Body of pancreas (tissue), 4 donors: ENCODE measurements around the gene LANCL2. TPM values are rescaled to one million over a fixed set of nuclear protein-coding genes. Genes with fewer than 3 reads are reported as not detected.

ENCODE experiments used
- ATAC-seq: fragments of 150-250 bp; one replicate; pipeline ENCODE4 v1.9.1; 2016
- DNase-seq, 4 donors: peaks; one replicate each; pipeline ENCODE4 v3.0.0-alpha.2; 2019
- H3K27ac ChIP-seq, 4 donors: fragments of 200-600 bp; sonication (generic); 1 replicate in 3 of 4; 2 replicates in 1 of 4; pipeline versions ENCODE4 v1.5.1 to v1.6.1; 2016 to 2019; ENCODE audit warnings: mild to moderate bottlenecking in 1 of 4, mixed read lengths in 1 of 4, moderate library complexity in 1 of 4
- H3K27me3 ChIP-seq, 2 donors: fragments of 200-600 bp; sonication (generic); one replicate each; pipeline ENCODE4 v1.6.0; 2016; ENCODE audit warnings: mild to moderate bottlenecking in 1 of 2
- H3K36me3 ChIP-seq, 2 donors: fragments of 200-600 bp; sonication (generic); replicated peaks in 1 of 2; 2 replicates each; pipeline ENCODE4 v1.5.1; 2016; ENCODE audit warnings: low read depth in 2 of 2; ENCODE audit not compliant: insufficient read depth in 1 of 2
- H3K4me1 ChIP-seq: fragments of 200-600 bp; sonication (generic); one replicate; pipeline ENCODE4 v1.6.0; 2016
- H3K4me3 ChIP-seq, 2 donors: fragments of 200-600 bp; sonication (generic); 1 replicate in 1 of 2; 2 replicates in 1 of 2; pipeline ENCODE4 v1.5.1; 2016 to 2019
- H3K9me3 ChIP-seq, 3 donors: fragments of 200-600 bp; sonication (generic); 1 replicate in 2 of 3; 2 replicates in 1 of 3; pipeline ENCODE4 v1.5.1; 2016
- POLR2A ChIP-seq, 3 donors: fragments of 450-650 bp; IDR thresholded peaks; one replicate each; pipeline ENCODE4 v1.6.1; 2016; ENCODE audit warnings: antibody characterized with exemption in 3 of 3, mild to moderate bottlenecking in 2 of 3
- WGBS, 2 donors: methylation state at CpG; one replicate each; pipeline ENCODE4 v1.1.5; 2017; 5-methylcytosine and 5-hydroxymethylcytosine counted together
- intact Hi-C: fragments of 100-400 bp; cut with DNase I; formaldehyde crosslinking; loops from one replicate; pipeline ENCODE4 v1.15.1; 2023
- total RNA-seq, 2 donors: library from RNA; depleted of rRNA; stranded (reverse); fragments of >200 nt; gene quantifications; one replicate each; pipeline ENCODE4 v1.1.0, GENCODE V29; 2016
- TF ChIP-seq, protein P1 (sequence below), 7 experiments: fragments of 450-650 bp in 4 of 7; fragments of 200-600 bp in 3 of 7; sonication (generic) in 3 of 7; IDR thresholded peaks; one replicate each; pipeline ENCODE4 v1.5.1; 2016 to 2019; ENCODE audit warnings: antibody characterized with exemption in 7 of 7

LANCL2 gene
- total RNA-seq, 2 donors from 2014 or later, result 4.4 to 10.9 TPM

DNA sequence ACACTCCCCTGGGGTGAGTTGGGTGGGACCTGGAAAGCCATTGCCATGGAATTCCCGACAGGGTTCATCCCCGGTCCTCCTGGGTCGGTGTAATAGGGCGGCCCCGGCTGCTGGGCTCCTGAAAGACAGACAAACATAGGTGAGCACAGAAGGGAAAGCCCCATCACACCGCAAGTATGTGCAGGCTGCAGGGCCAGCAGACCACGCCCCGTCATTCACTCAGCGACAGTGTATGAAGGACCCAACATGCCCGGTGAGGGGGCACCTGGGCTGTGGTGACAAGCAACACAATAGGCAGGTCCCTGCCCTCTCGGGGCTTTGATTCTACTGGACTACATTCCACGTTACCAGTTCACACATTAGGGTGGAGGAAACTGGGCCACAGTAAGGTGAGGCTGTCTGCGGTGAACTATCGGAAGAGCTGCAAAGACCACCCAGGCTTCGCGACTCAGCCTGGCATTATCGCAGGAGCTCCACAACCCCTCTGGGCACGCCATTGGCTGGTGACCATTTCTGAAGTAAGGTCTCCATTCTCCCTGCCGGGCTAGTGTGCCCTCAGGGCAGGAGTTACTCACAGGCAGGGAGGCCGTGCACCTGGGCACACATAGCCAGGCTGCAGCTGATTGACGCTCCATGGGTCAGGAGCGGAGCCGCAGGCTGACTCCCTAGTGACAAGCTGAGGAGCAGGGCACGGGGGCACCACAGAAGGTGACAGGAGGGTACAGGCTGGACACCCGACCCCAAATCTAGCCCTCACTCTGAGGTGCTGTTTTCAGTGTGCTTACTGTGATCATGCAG is 108.0 kb downstream of the LANCL2 start:
- Histone ChIP-seq H3K27me3 (no peaks in the 10 kb centered on the region), H3K4me3 (no peak overlapping the region), H3K4me1 (no peaks in the 10 kb centered on the region), H3K9me3 (no peaks in the 10 kb centered on the region), H3K36me3 (no peaks in the 10 kb centered on the region), H3K27ac (no peak overlapping the region)
- ATAC-seq (no peak), DNase-seq (no peak)
- intact Hi-C loops, result no loop called here
- 92 to 94% methylated on average over 17 to 21 of the region's 25 CpGs for WGBS, 2 donors
- TF ChIP-seq, protein P1, sequence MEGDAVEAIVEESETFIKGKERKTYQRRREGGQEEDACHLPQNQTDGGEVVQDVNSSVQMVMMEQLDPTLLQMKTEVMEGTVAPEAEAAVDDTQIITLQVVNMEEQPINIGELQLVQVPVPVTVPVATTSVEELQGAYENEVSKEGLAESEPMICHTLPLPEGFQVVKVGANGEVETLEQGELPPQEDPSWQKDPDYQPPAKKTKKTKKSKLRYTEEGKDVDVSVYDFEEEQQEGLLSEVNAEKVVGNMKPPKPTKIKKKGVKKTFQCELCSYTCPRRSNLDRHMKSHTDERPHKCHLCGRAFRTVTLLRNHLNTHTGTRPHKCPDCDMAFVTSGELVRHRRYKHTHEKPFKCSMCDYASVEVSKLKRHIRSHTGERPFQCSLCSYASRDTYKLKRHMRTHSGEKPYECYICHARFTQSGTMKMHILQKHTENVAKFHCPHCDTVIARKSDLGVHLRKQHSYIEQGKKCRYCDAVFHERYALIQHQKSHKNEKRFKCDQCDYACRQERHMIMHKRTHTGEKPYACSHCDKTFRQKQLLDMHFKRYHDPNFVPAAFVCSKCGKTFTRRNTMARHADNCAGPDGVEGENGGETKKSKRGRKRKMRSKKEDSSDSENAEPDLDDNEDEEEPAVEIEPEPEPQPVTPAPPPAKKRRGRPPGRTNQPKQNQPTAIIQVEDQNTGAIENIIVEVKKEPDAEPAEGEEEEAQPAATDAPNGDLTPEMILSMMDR (IDR thresholded peaks at IDR 0.05), result no peak
- TF ChIP-seq POLR2A (IDR thresholded peaks at IDR 0.05), result no peak

DNA sequence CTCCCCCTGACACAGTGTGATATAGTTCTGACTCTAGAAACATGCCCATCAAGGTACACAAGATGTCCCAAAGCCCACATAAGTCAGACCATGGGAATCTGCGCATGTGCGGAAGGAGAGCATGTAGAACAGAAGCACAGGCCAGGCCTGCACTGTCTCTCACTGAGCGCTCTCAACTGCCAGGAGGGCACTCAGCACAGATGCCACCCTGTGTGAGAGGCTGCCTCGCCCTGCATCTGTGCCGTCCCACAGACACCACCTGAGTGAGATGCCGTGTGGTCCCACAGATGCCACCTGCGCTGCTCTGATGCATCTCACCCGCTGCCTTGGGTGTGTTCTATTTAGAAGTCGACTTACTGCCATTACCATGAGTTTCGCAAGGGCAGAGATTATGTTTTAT is 108.8 kb downstream of the LANCL2 start:
- intact Hi-C loops, result no loop called here
- ATAC-seq (no peak), DNase-seq (no peak)
- no peaks in the 10 kb centered on the region for H3K4me1 ChIP-seq
- H3K27ac ChIP-seq, result no peak overlapping the region
- no peaks in the 10 kb centered on the region for H3K36me3 ChIP-seq
- H3K4me3 ChIP-seq, result no peak overlapping the region
- 95 to 97% methylated on average over 6 to 10 of the region's 10 CpGs for WGBS, 2 donors
- no peak for TF ChIP-seq POLR2A (IDR thresholded peaks at IDR 0.05)
- TF ChIP-seq, protein P1 (IDR thresholded peaks at IDR 0.05), result no peak
- no peaks in the 10 kb centered on the region for H3K27me3 ChIP-seq
- no peaks in the 10 kb centered on the region for H3K9me3 ChIP-seq

DNA sequence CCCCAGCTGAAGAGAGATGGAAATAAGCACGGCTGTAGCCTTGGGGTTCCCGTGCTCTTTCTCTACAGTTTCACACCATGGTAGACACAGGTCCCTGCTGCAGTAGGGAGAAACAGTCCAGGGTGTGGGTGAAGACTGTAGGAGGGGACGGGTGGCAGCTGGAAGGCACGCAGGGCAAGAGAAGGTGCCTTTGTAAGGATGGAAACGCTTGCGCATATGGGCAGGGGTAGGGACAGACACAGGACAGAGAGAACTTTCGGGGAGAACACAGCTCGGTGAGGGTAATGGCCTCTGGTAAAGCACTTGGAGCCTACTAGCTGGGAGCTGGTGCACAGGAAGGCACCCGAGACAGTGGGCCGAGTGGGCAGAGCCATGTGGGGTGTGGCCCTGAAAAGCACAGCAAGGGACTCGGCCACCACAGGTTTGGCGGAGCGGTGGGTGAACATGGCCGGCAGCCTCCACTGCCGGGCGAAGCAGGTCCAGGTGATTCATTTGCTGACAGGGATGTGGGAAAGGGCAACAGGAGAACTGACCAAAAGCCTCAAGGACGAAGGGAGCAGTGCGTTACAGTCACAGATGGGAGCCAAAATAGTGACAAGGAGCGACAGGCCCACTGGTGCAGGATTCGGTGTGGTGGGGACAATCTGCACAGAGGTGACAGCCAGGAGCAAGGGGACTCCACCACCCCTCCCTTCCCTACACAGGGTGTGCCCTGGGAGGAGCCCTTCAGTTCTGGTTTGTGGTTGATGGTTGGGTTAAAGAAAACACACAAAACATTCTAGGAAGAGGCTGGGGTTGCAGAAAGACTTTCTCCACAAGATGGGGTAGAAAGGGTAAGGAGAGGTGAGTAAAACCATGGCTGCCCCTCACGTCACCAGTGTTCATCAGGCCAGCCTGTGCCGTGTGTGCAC is 110.1 kb downstream of the LANCL2 start:
- Histone ChIP-seq H3K4me1 (no peaks in the 10 kb centered on the region), H3K36me3 (no peaks in the 10 kb centered on the region), H3K27me3 (no peaks in the 10 kb centered on the region), H3K4me3 (no peak overlapping the region), H3K9me3 (no peaks in the 10 kb centered on the region), H3K27ac (no peak overlapping the region)
- DNase-seq (no peak), ATAC-seq (no peak)
- intact Hi-C loops, result no loop called here
- 87 to 90% methylated on average over 22 of the region's 22 CpGs for WGBS, 2 donors
- TF ChIP-seq, protein P1 (IDR thresholded peaks at IDR 0.05), result no peak
- no peak for TF ChIP-seq POLR2A (IDR thresholded peaks at IDR 0.05)

DNA sequence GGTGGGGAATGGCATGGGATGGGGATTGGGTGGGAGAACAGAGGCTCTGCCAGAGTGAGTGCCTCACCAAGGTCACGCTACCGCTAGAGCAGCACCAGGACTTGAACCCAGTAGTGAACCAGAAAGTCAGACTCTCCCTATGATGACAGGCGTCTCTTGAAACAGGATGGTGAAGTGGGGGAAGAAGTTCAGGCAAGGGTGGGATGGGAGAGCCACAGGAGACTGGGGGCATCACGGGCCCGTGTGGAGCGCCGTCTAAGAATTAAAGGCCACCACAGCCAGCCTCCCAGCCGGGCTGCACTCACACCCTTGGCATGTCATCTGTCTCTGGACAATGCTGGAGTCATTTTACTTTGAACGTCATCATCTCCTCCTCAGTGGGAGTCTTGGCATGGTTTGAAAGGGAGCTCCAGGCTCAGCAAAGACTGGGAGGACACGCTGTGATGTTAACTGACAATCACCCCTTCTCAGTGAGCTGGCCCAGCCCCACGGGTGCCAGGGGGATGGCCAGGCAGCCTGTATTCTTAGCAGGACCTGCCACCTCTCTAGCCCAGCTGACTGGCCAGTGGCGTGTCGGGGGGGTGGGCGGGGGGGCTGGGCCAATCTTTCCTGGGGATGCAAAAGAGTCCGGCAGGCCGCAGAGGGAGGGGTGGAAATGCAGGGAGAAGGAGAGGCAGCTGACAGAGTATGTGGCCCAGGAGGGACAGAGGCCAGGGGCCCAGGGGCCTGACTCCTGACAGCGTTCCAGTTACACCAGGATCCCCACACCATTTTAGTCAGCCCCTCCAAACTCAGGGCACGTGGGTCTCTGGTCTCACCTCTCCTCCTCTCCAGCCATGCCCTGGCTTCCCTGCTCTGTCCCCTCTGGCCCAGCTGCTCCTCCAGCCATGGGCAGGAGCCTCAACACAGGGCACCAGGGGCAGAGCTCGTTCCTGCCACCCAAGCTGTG is 111.0 kb downstream of the LANCL2 start:
- no peak overlapping the region for H3K27ac ChIP-seq
- ATAC-seq (no peak), DNase-seq (no peak)
- H3K9me3 ChIP-seq, result no peaks in the 10 kb centered on the region
- H3K27me3 ChIP-seq, result no peaks in the 10 kb centered on the region
- no peak overlapping the region for H3K4me3 ChIP-seq
- no peaks in the 10 kb centered on the region for H3K36me3 ChIP-seq
- intact Hi-C loops, result no loop called here
- TF ChIP-seq, protein P1 (IDR thresholded peaks at IDR 0.05), result no peak
- no peaks in the 10 kb centered on the region for H3K4me1 ChIP-seq
- 87% methylated on average over 16 to 17 of the region's 19 CpGs for WGBS, 2 donors
